Kidney tubule cell (primary cell): ENCODE data around the gene NFAM1.

ENCODE experiments used
- DNase-seq: peaks from one replicate; pipeline ENCODE4 v3.0.0-alpha.2; 2018; ENCODE audit warnings: low spot score

Gene NFAM1

GRCh38 chr22:42432020-42432596, at the start of gene NFAM1:
Gene NFAM1, minus strand, starts transcription at chr22:42432403. Its CDS starts 46 bp downstream, at chr22:42432357.
- DNase-seq, result no peak

- DNase-seq, result no peak
Observed at GRCh38 chr22:42475122-42475521, 42.9 kb upstream of the NFAM1 start.

GRCh38 chr22:42473484-42474193, 41.4 kb upstream of the NFAM1 start:
- peak; percentile 68 for DNase-seq

- no peak for DNase-seq
Observed at GRCh38 chr22:42472671-42473070, 40.5 kb upstream of the NFAM1 start.

GRCh38 chr22:42471441-42471840, 39.2 kb upstream of the NFAM1 start:
- no peak for DNase-seq

GRCh38 chr22:42470366-42471082, 38.3 kb upstream of the NFAM1 start:
- DNase-seq, result peak; percentile 26

- DNase-seq, result no peak
Observed at GRCh38 chr22:42468841-42469240, 36.6 kb upstream of the NFAM1 start.

GRCh38 chr22:42462016-42462415, 29.8 kb upstream of the NFAM1 start:
- no peak for DNase-seq

- DNase-seq, result no peak
Observed at GRCh38 chr22:42461511-42461910, 29.3 kb upstream of the NFAM1 start.

- no peak for DNase-seq
Observed at GRCh38 chr22:42459287-42460063, 27.3 kb upstream of the NFAM1 start.

GRCh38 chr22:42452916-42453315, 20.7 kb upstream of the NFAM1 start:
- no peak for DNase-seq

- no peak for DNase-seq
Observed at GRCh38 chr22:42452456-42452855, 20.3 kb upstream of the NFAM1 start.

- DNase-seq, result no peak
Observed at GRCh38 chr22:42451499-42452145, 19.4 kb upstream of the NFAM1 start.

- no peak for DNase-seq
Observed at GRCh38 chr22:42450862-42451261, 18.7 kb upstream of the NFAM1 start.

GRCh38 chr22:42446151-42446550, 13.9 kb upstream of the NFAM1 start:
- no peak for DNase-seq

GRCh38 chr22:42444077-42444904, 12.1 kb upstream of the NFAM1 start:
- peak; percentile 83 for DNase-seq

- peak; percentile 43 for DNase-seq
Observed at GRCh38 chr22:42443240-42444076, 11.3 kb upstream of the NFAM1 start.

GRCh38 chr22:42442748-42443147, 10.5 kb upstream of the NFAM1 start:
- no peak for DNase-seq

- DNase-seq, result no peak
Observed at GRCh38 chr22:42440728-42441127, 8.5 kb upstream of the NFAM1 start.
